OCI-LY7 (cell line): ENCODE results near the gene TUBA8. TPM values are rescaled to one million over a fixed set of nuclear protein-coding genes. Genes with fewer than 3 reads are reported as not detected.

Experiments used
- BruUV-seq: library from RNA; stranded (reverse); fragments of 400-500 nt; replicated peaks from 2 replicates; lab custom pipeline; 2021; lab: Mats Ljungman, UMichigan
- CTCF ChIA-PET: fragments of 300-600 bp; sonication (Branson Sonifier 250); formaldehyde crosslinking; loops from one replicate; lab custom pipeline; 2022; ENCODE audit warnings: antibody characterized with exemption; ENCODE audit not compliant: unreplicated experiment; lab: Charles Lee
- POLR2A ChIA-PET: fragments of 300-600 bp; sonication (Branson Sonifier 250); formaldehyde crosslinking; loops from one replicate; lab custom pipeline; 2022; ENCODE audit warnings: antibody characterized with exemption; lab: Charles Lee
- DNase-seq: peaks from one replicate; pipeline ENCODE4 v3.0.0-alpha.2; 2015; ENCODE audit warnings: low spot score
- H2AFZ ChIP-seq: fragments of 200-600 bp; sonication (generic), shearing (Covaris generic); 2 replicates; pipeline ENCODE4 v1.6.1; 2014; ENCODE audit warnings: mild to moderate bottlenecking, antibody characterized with exemption, low read length, moderate library complexity
- H3K27ac ChIP-seq: fragments of 200-600 bp; sonication (generic); 2 replicates; pipeline ENCODE4 v1.5.1; 2014; ENCODE audit warnings: mixed run types, low read depth, mild to moderate bottlenecking, moderate library complexity, low read length, inconsistent platforms; ENCODE audit not compliant: poor library complexity, severe bottlenecking
- H3K36me3 ChIP-seq: fragments of 200-600 bp; sonication (generic); 2 replicates; pipeline ENCODE4 v1.6.1; 2014; ENCODE audit warnings: mild to moderate bottlenecking, antibody characterized with exemption, low read length, moderate library complexity, mixed read lengths; ENCODE audit not compliant: insufficient read depth
- H3K4me1 ChIP-seq: fragments of 200-600 bp; sonication (generic); 2 replicates; pipeline ENCODE4 v1.5.1; 2014; ENCODE audit warnings: mild to moderate bottlenecking, low read length; ENCODE audit not compliant: insufficient read depth, poor library complexity, severe bottlenecking
- H3K4me2 ChIP-seq: fragments of 200-600 bp; sonication (generic); 2 replicates; pipeline ENCODE4 v1.6.1; 2014; ENCODE audit warnings: mild to moderate bottlenecking, low read length
- H3K4me3 ChIP-seq: fragments of 200-600 bp; sonication (generic); 2 replicates; pipeline ENCODE4 v1.5.1; 2014; ENCODE audit warnings: mild to moderate bottlenecking, low read depth, low read length; ENCODE audit not compliant: poor library complexity, severe bottlenecking
- H3K79me2 ChIP-seq: fragments of 200-600 bp; sonication (generic); 2 replicates; pipeline ENCODE4 v1.6.1; 2016; ENCODE audit warnings: low read depth, mild to moderate bottlenecking, low read length, moderate library complexity, mixed read lengths; ENCODE audit not compliant: insufficient read depth
- H3K9me2 ChIP-seq: fragments of 200-600 bp; sonication (generic); 2 replicates; pipeline ENCODE4 v1.6.1; 2016; ENCODE audit warnings: mild to moderate bottlenecking, low read length, mixed read lengths; ENCODE audit not compliant: insufficient read depth
- H3K9me3 ChIP-seq: fragments of 200-600 bp; sonication (generic); 2 replicates; pipeline ENCODE4 v1.6.1; 2014; ENCODE audit warnings: mild to moderate bottlenecking, mixed run types, low read length, mixed read lengths
- H4K20me1 ChIP-seq: fragments of 200-600 bp; sonication (generic); 2 replicates; pipeline ENCODE4 v1.6.1; 2014; ENCODE audit warnings: mild to moderate bottlenecking, antibody characterized with exemption, low read length, moderate library complexity, mixed read lengths; ENCODE audit not compliant: insufficient read depth
- CTCF ChIP-seq: fragments of 200-600 bp; sonication (generic); conservative IDR thresholded peaks from 2 replicates; pipeline ENCODE4 v1.5.1; 2014; ENCODE audit warnings: mild to moderate bottlenecking, antibody characterized with exemption, low read length, moderate library complexity, mixed read lengths
- EZH2phosphoT487 ChIP-seq: fragments of 200-600 bp; sonication (generic); IDR thresholded peaks from 2 replicates; pipeline ENCODE4 v1.6.1; 2018; ENCODE audit warnings: low read depth, borderline replicate concordance, mild to moderate bottlenecking, mixed run types, antibody characterized with exemption, low read length, moderate library complexity, mixed read lengths
- intact Hi-C: fragments of 100-400 bp; cut with micrococcal nuclease; formaldehyde crosslinking; loops from one replicate; pipeline ENCODE4 v1.10.0; 2022; ENCODE audit not compliant: unreplicated experiment
- total RNA-seq, 2 experiments: library from RNA; depleted of rRNA in 1 of 2; stranded (reverse); fragments of >200 nt in 1 of 2; shearing (Covaris generic) in 1 of 2; gene quantifications; 2 replicates each; pipeline ENCODE4 v1.2.3, GENCODE V29; 2014 to 2022

Gene TUBA8
- total RNA-seq, 2 experiments from 2014 or later = 1.9 to 2.0 TPM

GRCh38 chr22:18075720-18076497, 34.7 kb upstream of the TUBA8 start:
- Histone ChIP-seq H3K4me3 (peak overlapping the region; percentile 87), H3K9me3 (no peaks in the 10 kb centered on the region), H3K36me3 (peaks cover 20% of the 10 kb centered on the region), H3K4me2 (peak overlapping the region; percentile 85), H3K27ac (peak overlapping the region; percentile 76), H2AFZ (peak overlapping the region; percentile 51), H3K9me2 (no peaks in the 10 kb centered on the region), H3K4me1 (peaks cover 74% of the 10 kb centered on the region), H4K20me1 (no peaks in the 10 kb centered on the region), H3K79me2 (peaks cover 62% of the 10 kb centered on the region)
- CTCF ChIA-PET = interaction anchor here (0.6 to 1.7 kb wide), 14 partner anchors 11 to 907 kb away, joined by 3 to 9 read pairs (median 4); no protein-coding TSS in a partner anchor
- no TSS peak for BruUV-seq
- POLR2A ChIA-PET = interaction anchor here (0.5 to 2.4 kb wide), 22 partner anchors 10 to 335 kb away, joined by 3 to 12 read pairs (median 4); no protein-coding TSS in a partner anchor
- peak; percentile 97 for TF ChIP-seq CTCF
- TF ChIP-seq EZH2phosphoT487 = no peak
- intact Hi-C loops = loop anchor here (1.0 to 5.0 kb wide), 8 partner anchors 51 to 1371 kb away; partner anchors contain the start of genes BCL2L13, C22orf39 and MICAL3
- peak; percentile 90 for DNase-seq

- H3K4me2 ChIP-seq = peak overlapping the region; percentile 85
- H4K20me1 ChIP-seq = no peaks in the 10 kb centered on the region
- H3K9me3 ChIP-seq = no peaks in the 10 kb centered on the region
- no peaks in the 10 kb centered on the region for H3K9me2 ChIP-seq
- POLR2A ChIA-PET = interaction anchor here (0.8 to 2.4 kb wide), 15 partner anchors 8 to 279 kb away, joined by 3 to 12 read pairs (median 3); no protein-coding TSS in a partner anchor
- CTCF ChIA-PET = no interaction called here
- H3K27ac ChIP-seq = peak overlapping the region; percentile 76
- H3K4me1 ChIP-seq = peaks cover 62% of the 10 kb centered on the region
- peaks cover 72% of the 10 kb centered on the region for H3K79me2 ChIP-seq
- BruUV-seq = TSS peak; percentile 87
- TF ChIP-seq EZH2phosphoT487 = no peak
- no peak for TF ChIP-seq CTCF
- H3K36me3 ChIP-seq = peaks cover 33% of the 10 kb centered on the region
- peak overlapping the region; percentile 40; the same call in 1 of the 2 replicates for H2AFZ ChIP-seq
- H3K4me3 ChIP-seq = peak overlapping the region; percentile 87
- intact Hi-C loops = loop anchor here (2.0 to 5.0 kb wide), 5 partner anchors 52 to 1370 kb away; partner anchors contain the start of genes BCL2L13, C22orf39 and MICAL3
- no peak for DNase-seq
Measured at GRCh38 chr22:18077087-18077638, 33.4 kb upstream of the TUBA8 start.
